ENCODE data around the gene UHRF1.
"Not testable (repeated sequence)": the region's sequence is repeated elsewhere in the genome, so short reads cannot be mapped to it uniquely, and the experiment has no call there.

The UHRF1 gene

GRCh38 chr19:4970558-4971423, 61.5 kb downstream of the UHRF1 start:
- in situ Hi-C loops (cut with MboI; ENCODE audit: low sequenced_read_pairs): no loop called here

- in situ Hi-C loops (cut with MboI; ENCODE audit: low sequenced_read_pairs): no loop called here
Measured at GRCh38 chr19:4971424-4971793, 62.1 kb downstream of the UHRF1 start.

- in situ Hi-C loops (cut with MboI; ENCODE audit: low sequenced_read_pairs): no loop called here
Measured at GRCh38 chr19:4971816-4972495, 62.7 kb downstream of the UHRF1 start.

- in situ Hi-C loops (cut with MboI; ENCODE audit: low sequenced_read_pairs): no loop called here
Measured at GRCh38 chr19:4972509-4973230, 63.4 kb downstream of the UHRF1 start.

- in situ Hi-C loops (cut with MboI; ENCODE audit: low sequenced_read_pairs): no loop called here
Measured at GRCh38 chr19:4974880-4975469, 65.7 kb downstream of the UHRF1 start.

- in situ Hi-C loops (cut with MboI; ENCODE audit: low sequenced_read_pairs): not testable (repeated sequence)
Measured at GRCh38 chr19:4975601-4976000, 66.3 kb downstream of the UHRF1 start.

- in situ Hi-C loops (cut with MboI; ENCODE audit: low sequenced_read_pairs): no loop called here
Measured at GRCh38 chr19:4976401-4977298, 67.3 kb downstream of the UHRF1 start.

GRCh38 chr19:4977299-4978174, 68.2 kb downstream of the UHRF1 start:
- in situ Hi-C loops (cut with MboI; ENCODE audit: low sequenced_read_pairs): no loop called here

GRCh38 chr19:4979211-4979807, 70.0 kb downstream of the UHRF1 start:
- in situ Hi-C loops (cut with MboI; ENCODE audit: low sequenced_read_pairs): no loop called here

- in situ Hi-C loops (cut with MboI; ENCODE audit: low sequenced_read_pairs): no loop called here
Measured at GRCh38 chr19:4980067-4980466, 70.8 kb downstream of the UHRF1 start.

GRCh38 chr19:4980838-4981680, 71.8 kb downstream of the UHRF1 start:
- in situ Hi-C loops (cut with MboI; ENCODE audit: low sequenced_read_pairs): no loop called here

- in situ Hi-C loops (cut with MboI; ENCODE audit: low sequenced_read_pairs): no loop called here
Measured at GRCh38 chr19:4981681-4981958, 72.3 kb downstream of the UHRF1 start.

- in situ Hi-C loops (cut with MboI; ENCODE audit: low sequenced_read_pairs): no loop called here
Measured at GRCh38 chr19:4983346-4984105, 74.2 kb downstream of the UHRF1 start.

- in situ Hi-C loops (cut with MboI; ENCODE audit: low sequenced_read_pairs): no loop called here
Measured at GRCh38 chr19:4984106-4984380, 74.7 kb downstream of the UHRF1 start.

- in situ Hi-C loops (cut with MboI; ENCODE audit: low sequenced_read_pairs): no loop called here
Measured at GRCh38 chr19:4984438-4984990, 75.2 kb downstream of the UHRF1 start.

- in situ Hi-C loops (cut with MboI; ENCODE audit: low sequenced_read_pairs): no loop called here
Measured at GRCh38 chr19:4985551-4985991, 76.3 kb downstream of the UHRF1 start.

- in situ Hi-C loops (cut with MboI; ENCODE audit: low sequenced_read_pairs): no loop called here
Measured at GRCh38 chr19:4986056-4986455, 76.8 kb downstream of the UHRF1 start.
